ENCODE results near the gene MYT1.

- no peak for TF ChIP-seq POLR2A (IDR thresholded peaks at IDR 0.05; ENCODE audit: low read length)
- no peak for TF ChIP-seq GATA1 (IDR thresholded peaks at IDR 0.05; ENCODE audit: low read depth, low read length)
Measured at GRCh38 chr20:64140956-64141355, 23.3 kb upstream of the MYT1 start.

All from erythroblast (primary cell).